GM19099 (cell line): ENCODE measurements around the gene NUAK1.

Experiments used
- POLR2A ChIP-seq: IDR thresholded peaks from 3 replicates; pipeline ENCODE4 v1.6.1; 2011; ENCODE audit warnings: low read depth; ENCODE audit not compliant: insufficient read length; ENCODE audit errors: extremely low read depth

NUAK1 gene

GRCh38 chr12:106139422-106140171 lies 843 bp upstream of the NUAK1 start:
- no peak for TF ChIP-seq POLR2A

GRCh38 chr12:106138357-106138632 lies 459 bp downstream of the NUAK1 start:
- no peak for TF ChIP-seq POLR2A

- TF ChIP-seq POLR2A: no peak
Measured at GRCh38 chr12:106137530-106138356, 1.0 kb downstream of the NUAK1 start.

- no peak for TF ChIP-seq POLR2A
Measured at GRCh38 chr12:106136263-106136662, 2.5 kb downstream of the NUAK1 start.

GRCh38 chr12:106135781-106136180 lies 3.0 kb downstream of the NUAK1 start:
- no peak for TF ChIP-seq POLR2A

GRCh38 chr12:106135075-106135474 lies 3.7 kb downstream of the NUAK1 start:
- no peak for TF ChIP-seq POLR2A

GRCh38 chr12:106134294-106134949 lies 4.3 kb downstream of the NUAK1 start:
- no peak for TF ChIP-seq POLR2A

- TF ChIP-seq POLR2A: no peak
Measured at GRCh38 chr12:106133136-106134087, 5.3 kb downstream of the NUAK1 start.

- no peak for TF ChIP-seq POLR2A
Measured at GRCh38 chr12:106132175-106133135, 6.3 kb downstream of the NUAK1 start.

- no peak for TF ChIP-seq POLR2A
Measured at GRCh38 chr12:106131676-106132075, 7.1 kb downstream of the NUAK1 start.

- TF ChIP-seq POLR2A: no peak
Measured at GRCh38 chr12:106130474-106131113, 8.2 kb downstream of the NUAK1 start.

GRCh38 chr12:106128585-106129328 lies 10.0 kb downstream of the NUAK1 start:
- no peak for TF ChIP-seq POLR2A
